Prostate gland (tissue), 2 donors: ENCODE data around the gene APOA1. TPM values are rescaled to one million over a fixed set of nuclear protein-coding genes. Genes with fewer than 3 reads are reported as not detected.

ENCODE experiments used
- DNase-seq: peaks from one replicate; pipeline ENCODE4 v3.0.0-alpha.2; 2019; ENCODE audit warnings: low spot score
- H3K27ac ChIP-seq, 2 donors: fragments of 200-600 bp; sonication (generic); 2 replicates each; pipeline ENCODE4 v1.5.1; 2017 to 2019
- H3K27me3 ChIP-seq: fragments of 200-600 bp; sonication (generic); replicated peaks from 2 replicates; pipeline ENCODE4 v1.5.1; 2019; ENCODE audit not compliant: insufficient read depth
- H3K36me3 ChIP-seq, 2 donors: fragments of 200-600 bp; sonication (generic); 1 replicate in 1 of 2; 2 replicates in 1 of 2; pipeline versions ENCODE4 v1.5.1 to v1.8.1; 2017 to 2019
- H3K4me1 ChIP-seq: fragments of 200-600 bp; sonication (generic); replicated peaks from 2 replicates; pipeline ENCODE4 v1.5.1; 2019
- H3K4me3 ChIP-seq, 2 donors: fragments of 200-600 bp; sonication (generic); 2 replicates each; pipeline ENCODE4 v1.5.1; 2017 to 2019
- H3K9me3 ChIP-seq: fragments of 200-600 bp; sonication (generic); 2 replicates; pipeline ENCODE4 v1.5.1; 2017
- CTCF ChIP-seq, 4 experiments: fragments of 200-600 bp in 2 of 4; fragments of 450-650 bp in 2 of 4; sonication (generic) in 2 of 4; IDR thresholded peaks; 1 replicate in 3 of 4; 2 replicates in 1 of 4; pipeline ENCODE4 v1.5.1; 2016 to 2019; ENCODE audit warnings: antibody characterized with exemption in 4 of 4, mild to moderate bottlenecking in 2 of 4, moderate library complexity in 2 of 4
- POLR2A ChIP-seq: fragments of 450-650 bp; IDR thresholded peaks from one replicate; pipeline ENCODE4 v1.6.1; 2016; ENCODE audit warnings: antibody characterized with exemption, mild to moderate bottlenecking
- POLR2AphosphoS5 ChIP-seq: sonication (generic); formaldehyde crosslinking; IDR thresholded peaks from one replicate; pipeline ENCODE4 v1.6.1; 2017; ENCODE audit warnings: antibody characterized with exemption
- WGBS: methylation state at CpG from one replicate; pipeline ENCODE4 v1.1.5; 2018; 5-methylcytosine and 5-hydroxymethylcytosine counted together
- intact Hi-C: fragments of 100-400 bp; cut with DNase I; formaldehyde crosslinking; loops from one replicate; pipeline ENCODE4 v1.14.2; 2022
- total RNA-seq, 2 donors: library from RNA; depleted of rRNA; stranded (reverse); fragments of >200 nt; gene quantifications; one replicate each; pipeline ENCODE4 v1.1.0, GENCODE V29; 2016

Gene APOA1
- total RNA-seq, 2 donors from 2014 or later: 2,058 TPM; not detected in 1

- TF ChIP-seq POLR2A (no peak), POLR2AphosphoS5 (no peak), CTCF (IDR thresholded peaks at IDR 0.05) (no peak)
- 80% methylated on average over 16 of the region's 16 CpGs for WGBS
These were observed 14.2 kb downstream of the APOA1 start, which contains the start of gene APOA4 for GRCh38 chr11:116823031-116823843. TSS of gene APOA4 (minus strand) at chr11:116823304. CDS start at chr11:116823191, 113 bp downstream.

GRCh38 chr11:116822575-116822974 is 14.8 kb downstream of the APOA1 start:
- intact Hi-C loops: no loop called here
- WGBS: 75% methylated on average over 5 of the region's 5 CpGs
- TF ChIP-seq POLR2A: no peak
- no peak for TF ChIP-seq CTCF (IDR thresholded peaks at IDR 0.05)
- TF ChIP-seq POLR2AphosphoS5: no peak
- no peaks in the 10 kb centered on the region for H3K36me3 ChIP-seq
- H3K9me3 ChIP-seq: no peaks in the 10 kb centered on the region
- no peak overlapping the region for H3K27ac ChIP-seq
- no peaks in the 10 kb centered on the region for H3K4me1 ChIP-seq
- no peak for DNase-seq
- no peaks in the 10 kb centered on the region for H3K27me3 ChIP-seq
- H3K4me3 ChIP-seq: no peak overlapping the region

More at GRCh38 chr11:116823031-116823843, 14.2 kb downstream of the APOA1 start, which contains the start of gene APOA4:
- Histone ChIP-seq H3K9me3 (no peaks in the 10 kb centered on the region), H3K4me3 (no peak within 1 kb of the TSS), H3K27me3 (no peaks in the 10 kb centered on the region), H3K27ac (no peak within 1 kb of the TSS), H3K36me3 (no peaks in the 10 kb centered on the region), H3K4me1 (no peaks in the 10 kb centered on the region)
- intact Hi-C loops: no loop called here
- DNase-seq: no peak

GRCh38 chr11:116821050-116821918 is 16.1 kb downstream of the APOA1 start:
- DNase-seq: no peak
- no peak overlapping the region for H3K27ac ChIP-seq

GRCh38 chr11:116819049-116819448 is 18.4 kb downstream of the APOA1 start:
- DNase-seq: no peak
- Histone ChIP-seq H3K4me1 (no peaks in the 10 kb centered on the region), H3K27ac (no peak overlapping the region), H3K9me3 (no peaks in the 10 kb centered on the region), H3K27me3 (no peaks in the 10 kb centered on the region), H3K36me3 (no peaks in the 10 kb centered on the region), H3K4me3 (no peak overlapping the region)
- intact Hi-C loops: no loop called here
- WGBS: 94% methylated on average over 9 of the region's 9 CpGs
- no peak for TF ChIP-seq POLR2AphosphoS5
- TF ChIP-seq POLR2A: no peak
- no peak for TF ChIP-seq CTCF (IDR thresholded peaks at IDR 0.05)

More at GRCh38 chr11:116821050-116821918, 16.1 kb downstream of the APOA1 start:
- Histone ChIP-seq H3K36me3 (no peaks in the 10 kb centered on the region), H3K9me3 (no peaks in the 10 kb centered on the region), H3K27me3 (no peaks in the 10 kb centered on the region), H3K4me3 (no peak overlapping the region), H3K4me1 (no peaks in the 10 kb centered on the region)
- no peak for TF ChIP-seq POLR2A
- TF ChIP-seq CTCF (IDR thresholded peaks at IDR 0.05): no peak
- TF ChIP-seq POLR2AphosphoS5: no peak
- intact Hi-C loops: no loop called here
- 96% methylated on average over 50 of the region's 51 CpGs for WGBS
